ENCODE measurements around the gene PRDM2. TPM values are rescaled to one million over a fixed set of nuclear protein-coding genes. Genes with fewer than 3 reads are reported as not detected.
"Not testable (repeated sequence)": the region's sequence is repeated elsewhere in the genome, so short reads cannot be mapped to it uniquely, and the experiment has no call there.

Gene PRDM2
- total RNA-seq, 1 experiment from 2014 or later, result 36.0 TPM

DNA sequence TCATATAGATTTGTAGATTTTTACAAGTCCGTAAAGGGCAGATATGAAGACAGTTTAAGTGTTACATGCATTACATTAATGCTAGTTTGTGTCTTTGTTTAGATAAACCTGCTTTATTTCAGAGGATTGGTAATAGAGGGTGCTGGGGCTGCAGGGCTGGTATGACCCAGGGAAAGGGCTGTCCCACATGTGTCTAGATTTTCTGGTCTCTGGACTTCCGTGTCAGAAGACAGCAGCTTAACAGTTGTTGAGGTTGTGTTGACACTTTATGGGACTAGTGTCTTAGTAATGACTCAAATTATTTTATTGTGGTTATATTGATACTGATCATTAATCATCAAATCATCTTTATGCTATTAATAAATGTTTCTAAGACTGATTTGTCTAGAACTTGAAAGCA is 10.1 kb downstream of the PRDM2 start:
- Histone ChIP-seq H3K27ac (ENCODE audit: low read length) (no peak overlapping the region), H3K79me2 (ENCODE audit: low read length) (0 out of 2 replicates have a peak, but pooled peaks cover 2% of the 10 kb centered on the region)

DNA sequence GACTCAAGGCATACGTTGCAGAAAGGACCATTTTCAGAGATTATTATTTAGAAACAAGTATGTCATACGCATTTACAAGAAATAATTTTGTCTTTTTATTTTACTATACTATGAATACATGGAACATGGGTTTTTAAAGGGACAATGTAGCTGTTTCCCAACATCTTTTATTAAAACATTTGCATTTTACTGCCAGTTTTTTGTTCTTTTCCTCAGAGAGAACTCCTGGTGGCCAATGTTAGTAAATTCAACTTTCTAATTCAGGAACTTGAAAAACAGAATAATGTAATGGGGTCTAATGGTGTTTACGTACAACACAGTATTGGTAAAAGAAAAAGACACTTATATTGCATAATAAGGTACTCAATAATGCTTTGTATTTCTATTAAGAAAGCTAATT is 14.9 kb downstream of the PRDM2 start:
- H3K27ac ChIP-seq (ENCODE audit: low read length), result no peak overlapping the region
- H3K9me3 ChIP-seq (ENCODE audit: low read length), result no peaks in the 10 kb centered on the region
- H3K4me3 ChIP-seq (ENCODE audit: low read length), result no peak overlapping the region
- H2AFZ ChIP-seq (ENCODE audit: low read length), result no peak overlapping the region
- peaks cover 47% of the 10 kb centered on the region; the same call in 1 of the 2 replicates for H4K20me1 ChIP-seq (ENCODE audit: insufficient read depth, low read depth, low read length)
- no peaks in the 10 kb centered on the region for H3K27me3 ChIP-seq (ENCODE audit: low read length)
- H3K4me2 ChIP-seq (ENCODE audit: low read depth, low read length, poor library complexity, severe bottlenecking), result no peak overlapping the region
- no peaks in the 10 kb centered on the region for H3K36me3 ChIP-seq (ENCODE audit: insufficient read depth, low read length)
- H3K9ac ChIP-seq (ENCODE audit: low read length), result no peak overlapping the region
- peaks cover 27% of the 10 kb centered on the region for H3K4me1 ChIP-seq (ENCODE audit: low read length)
- H3K9me2 ChIP-seq (replicated peaks; ENCODE audit: insufficient read depth, low read length), result no peaks in the 10 kb centered on the region
- no peaks in the 10 kb centered on the region for H3K79me2 ChIP-seq (ENCODE audit: low read length)
- DNase-seq, result no peak

More for the DNA sequence above, 10.1 kb downstream of the PRDM2 start:
- no peaks in the 10 kb centered on the region for H3K27me3 ChIP-seq (ENCODE audit: low read length)
- DNase-seq, result no peak
- peaks cover 27% of the 10 kb centered on the region for H3K4me1 ChIP-seq (ENCODE audit: low read length)
- H3K9ac ChIP-seq (ENCODE audit: low read length), result no peak overlapping the region
- H3K9me3 ChIP-seq (ENCODE audit: low read length), result no peaks in the 10 kb centered on the region
- H4K20me1 ChIP-seq (ENCODE audit: insufficient read depth, low read depth, low read length), result peaks cover 51% of the 10 kb centered on the region; the same call in 1 of the 2 replicates
- H2AFZ ChIP-seq (ENCODE audit: low read length), result no peak overlapping the region
- H3K36me3 ChIP-seq (ENCODE audit: insufficient read depth, low read length), result no peaks in the 10 kb centered on the region
- H3K9me2 ChIP-seq (replicated peaks; ENCODE audit: insufficient read depth, low read length), result no peaks in the 10 kb centered on the region
- no peak overlapping the region for H3K4me3 ChIP-seq (ENCODE audit: low read length)
- H3K4me2 ChIP-seq (ENCODE audit: low read depth, low read length, poor library complexity, severe bottlenecking), result no peak overlapping the region

GRCh38 chr1:13715616-13716287 is 15.8 kb downstream of the PRDM2 start:
- not testable (repeated sequence) for H3K4me2 ChIP-seq (ENCODE audit: low read depth, low read length, poor library complexity, severe bottlenecking); H3K4me3 ChIP-seq (ENCODE audit: low read length); H3K9me2 ChIP-seq (replicated peaks; ENCODE audit: insufficient read depth, low read length); H3K9me3 ChIP-seq (ENCODE audit: low read length); H3K36me3 ChIP-seq (ENCODE audit: insufficient read depth, low read length); H3K27ac ChIP-seq (ENCODE audit: low read length); H3K9ac ChIP-seq (ENCODE audit: low read length); H3K79me2 ChIP-seq (ENCODE audit: low read length); H2AFZ ChIP-seq (ENCODE audit: low read length); DNase-seq; H3K27me3 ChIP-seq (ENCODE audit: low read length)
- Histone ChIP-seq H3K4me1 (ENCODE audit: low read length) (peaks cover 27% of the 10 kb centered on the region), H4K20me1 (ENCODE audit: insufficient read depth, low read depth, low read length) (peaks cover 41% of the 10 kb centered on the region)

DNA sequence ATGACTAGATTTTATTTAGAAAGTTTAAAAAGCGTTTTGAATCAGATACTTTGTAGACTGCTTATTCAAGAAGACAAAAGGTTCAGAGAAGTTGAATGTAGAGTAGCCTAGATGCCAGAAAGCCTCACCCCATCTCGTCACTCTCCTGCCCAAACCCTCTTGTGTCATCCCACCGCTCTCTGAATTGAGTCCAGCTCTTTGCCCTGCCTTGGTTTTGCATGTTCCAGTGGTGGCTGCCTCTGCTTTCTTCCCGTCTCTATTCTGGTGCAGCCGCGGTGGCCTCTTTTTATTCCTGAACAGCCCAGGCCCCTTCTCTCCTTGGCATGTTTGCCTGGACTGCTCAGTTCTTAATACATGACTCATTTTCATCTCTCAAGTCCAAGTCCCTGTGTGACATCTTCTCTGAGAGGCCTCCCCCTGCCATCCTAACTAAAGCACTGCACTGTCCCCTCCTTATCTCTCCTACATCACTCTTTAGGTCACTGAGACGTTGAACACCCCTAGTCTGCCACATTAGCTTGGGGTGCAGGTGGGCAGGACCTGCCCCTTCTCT is 22.9 kb downstream of the PRDM2 start:
- Histone ChIP-seq H4K20me1 (ENCODE audit: insufficient read depth, low read depth, low read length) (peaks cover 44% of the 10 kb centered on the region), H3K36me3 (ENCODE audit: insufficient read depth, low read length) (no peaks in the 10 kb centered on the region), H3K27ac (ENCODE audit: low read length) (no peak overlapping the region), H2AFZ (ENCODE audit: low read length) (no peak overlapping the region), H3K4me1 (ENCODE audit: low read length) (peaks cover 3% of the 10 kb centered on the region), H3K9me2 (replicated peaks; ENCODE audit: insufficient read depth, low read length) (no peaks in the 10 kb centered on the region), H3K9me3 (ENCODE audit: low read length) (no peaks in the 10 kb centered on the region), H3K4me3 (ENCODE audit: low read length) (no peak overlapping the region), H3K79me2 (ENCODE audit: low read length) (no peaks in the 10 kb centered on the region), H3K9ac (ENCODE audit: low read length) (no peak overlapping the region), H3K27me3 (ENCODE audit: low read length) (no peaks in the 10 kb centered on the region), H3K4me2 (ENCODE audit: low read depth, low read length, poor library complexity, severe bottlenecking) (no peak overlapping the region)
- no peak for DNase-seq

GRCh38 chr1:13723810-13724209 is 23.8 kb downstream of the PRDM2 start:
- Histone ChIP-seq H3K4me2 (ENCODE audit: low read depth, low read length, poor library complexity, severe bottlenecking) (no peak overlapping the region), H3K4me1 (ENCODE audit: low read length) (peaks cover 9% of the 10 kb centered on the region), H3K27ac (ENCODE audit: low read length) (no peak overlapping the region), H3K4me3 (ENCODE audit: low read length) (no peak overlapping the region), H3K27me3 (ENCODE audit: low read length) (no peaks in the 10 kb centered on the region), H3K9me2 (replicated peaks; ENCODE audit: insufficient read depth, low read length) (no peaks in the 10 kb centered on the region), H3K36me3 (ENCODE audit: insufficient read depth, low read length) (no peaks in the 10 kb centered on the region), H3K79me2 (ENCODE audit: low read length) (no peaks in the 10 kb centered on the region), H2AFZ (ENCODE audit: low read length) (no peak overlapping the region), H3K9ac (ENCODE audit: low read length) (no peak overlapping the region), H3K9me3 (ENCODE audit: low read length) (no peaks in the 10 kb centered on the region), H4K20me1 (ENCODE audit: insufficient read depth, low read depth, low read length) (peaks cover 39% of the 10 kb centered on the region)
- DNase-seq, result no peak

GRCh38 chr1:13725714-13726175 is 25.8 kb downstream of the PRDM2 start:
- H2AFZ ChIP-seq (ENCODE audit: low read length), result no peak overlapping the region
- peak; percentile 83 for DNase-seq
- no peaks in the 10 kb centered on the region for H3K9me3 ChIP-seq (ENCODE audit: low read length)
- no peaks in the 10 kb centered on the region for H3K36me3 ChIP-seq (ENCODE audit: insufficient read depth, low read length)
- H3K9ac ChIP-seq (ENCODE audit: low read length), result no peak overlapping the region
- H3K27me3 ChIP-seq (ENCODE audit: low read length), result no peaks in the 10 kb centered on the region
- no peak overlapping the region for H3K4me3 ChIP-seq (ENCODE audit: low read length)
- no peaks in the 10 kb centered on the region for H3K9me2 ChIP-seq (replicated peaks; ENCODE audit: insufficient read depth, low read length)
- H3K4me2 ChIP-seq (ENCODE audit: low read depth, low read length, poor library complexity, severe bottlenecking), result no peak overlapping the region
- no peak overlapping the region for H3K27ac ChIP-seq (ENCODE audit: low read length)
- no peaks in the 10 kb centered on the region for H3K79me2 ChIP-seq (ENCODE audit: low read length)
- H4K20me1 ChIP-seq (ENCODE audit: insufficient read depth, low read depth, low read length), result peaks cover 32% of the 10 kb centered on the region
- H3K4me1 ChIP-seq (ENCODE audit: low read length), result peaks cover 23% of the 10 kb centered on the region

DNA sequence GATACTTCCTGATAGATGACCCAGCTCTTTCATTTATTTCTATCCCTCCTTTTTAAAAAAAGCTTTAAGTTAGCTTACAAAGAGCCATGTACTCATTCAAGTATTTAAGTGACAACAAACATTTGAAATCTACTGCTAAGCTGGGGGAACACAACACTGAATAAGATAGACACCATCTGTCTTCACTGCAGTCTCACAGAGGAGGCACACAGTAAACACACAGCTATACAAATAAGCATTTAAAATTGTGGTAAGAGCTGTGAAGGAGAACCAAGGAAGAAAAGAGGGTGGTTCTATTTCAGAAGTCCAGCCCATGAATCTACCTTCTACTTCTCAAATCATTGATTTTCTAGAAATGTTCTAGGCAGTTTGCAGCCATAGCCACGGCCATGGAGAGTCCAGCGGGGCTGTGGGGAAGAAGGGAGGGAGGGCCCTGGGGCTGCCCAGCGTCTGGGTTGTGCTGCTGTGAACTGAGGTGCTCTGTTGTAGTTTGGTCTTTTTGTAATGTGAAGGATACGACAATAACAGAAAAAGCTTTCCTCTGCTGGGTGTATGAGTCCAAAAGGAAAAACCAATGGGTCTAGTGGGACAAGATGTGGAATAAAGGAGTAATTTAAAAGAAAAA is 28.2 kb downstream of the PRDM2 start:
- H4K20me1 ChIP-seq (ENCODE audit: insufficient read depth, low read depth, low read length), result peaks cover 17% of the 10 kb centered on the region
- H3K36me3 ChIP-seq (ENCODE audit: insufficient read depth, low read length), result no peaks in the 10 kb centered on the region
- H3K27ac ChIP-seq (ENCODE audit: low read length), result no peak overlapping the region
- H2AFZ ChIP-seq (ENCODE audit: low read length), result no peak overlapping the region
- no peak for DNase-seq
- no peak overlapping the region for H3K4me2 ChIP-seq (ENCODE audit: low read depth, low read length, poor library complexity, severe bottlenecking)
- H3K27me3 ChIP-seq (ENCODE audit: low read length), result no peaks in the 10 kb centered on the region
- H3K4me3 ChIP-seq (ENCODE audit: low read length), result no peak overlapping the region
- H3K9me2 ChIP-seq (replicated peaks; ENCODE audit: insufficient read depth, low read length), result no peaks in the 10 kb centered on the region
- no peaks in the 10 kb centered on the region for H3K79me2 ChIP-seq (ENCODE audit: low read length)
- H3K9me3 ChIP-seq (ENCODE audit: low read length), result no peaks in the 10 kb centered on the region
- H3K4me1 ChIP-seq (ENCODE audit: low read length), result peaks cover 43% of the 10 kb centered on the region
- no peak overlapping the region for H3K9ac ChIP-seq (ENCODE audit: low read length)

GRCh38 chr1:13730291-13730690 is 30.3 kb downstream of the PRDM2 start:
- no peaks in the 10 kb centered on the region for H3K36me3 ChIP-seq (ENCODE audit: insufficient read depth, low read length)
- H3K27me3 ChIP-seq (ENCODE audit: low read length), result no peaks in the 10 kb centered on the region
- H3K4me3 ChIP-seq (ENCODE audit: low read length), result peak overlapping the region; percentile 27
- no peaks in the 10 kb centered on the region for H3K79me2 ChIP-seq (ENCODE audit: low read length)
- H3K9me2 ChIP-seq (replicated peaks; ENCODE audit: insufficient read depth, low read length), result no peaks in the 10 kb centered on the region
- peak overlapping the region; percentile 51 for H3K4me2 ChIP-seq (ENCODE audit: low read depth, low read length, poor library complexity, severe bottlenecking)
- H3K9ac ChIP-seq (ENCODE audit: low read length), result peak overlapping the region; percentile 38
- H3K4me1 ChIP-seq (ENCODE audit: low read length), result peaks cover 53% of the 10 kb centered on the region
- H4K20me1 ChIP-seq (ENCODE audit: insufficient read depth, low read depth, low read length), result peaks cover 11% of the 10 kb centered on the region
- H3K9me3 ChIP-seq (ENCODE audit: low read length), result no peaks in the 10 kb centered on the region
- DNase-seq, result no peak
- peak overlapping the region; percentile 81 for H2AFZ ChIP-seq (ENCODE audit: low read length)
- H3K27ac ChIP-seq (ENCODE audit: low read length), result peak overlapping the region; percentile 40

Measured in Karpas-422 (cell line).